Activated naive CD4-positive, alpha-beta T cell treated with anti-CD3 and anti-CD28 coated beads, Interleukin-2, amount 10 ng/mL, durations not matched to agents 7 days and 5 days (primary cell): ENCODE data around the gene GRIA1.

Source experiments
- CTCF ChIA-PET: fragments of 350-600 bp; sonication (Branson Sonifier 250); formaldehyde crosslinking; loops from one replicate; lab custom pipeline; 2021; ENCODE audit warnings: antibody characterized with exemption; lab: Charles Lee
- DNase-seq: peaks from one replicate; pipeline ENCODE4 v3.0.0-alpha.2; 2020
- H3K27ac Mint-ChIP-seq: one replicate; pipeline ENCODE4 v1.8.0; 2021; ENCODE audit warnings: mild to moderate bottlenecking, moderate library complexity, mixed read lengths
- H3K27me3 Mint-ChIP-seq: one replicate; pipeline ENCODE4 v1.8.0; 2021; ENCODE audit warnings: mild to moderate bottlenecking, mixed read lengths
- H3K36me3 Mint-ChIP-seq: one replicate; pipeline ENCODE4 v1.8.0; 2021; ENCODE audit warnings: mixed read lengths
- H3K4me1 Mint-ChIP-seq: one replicate; pipeline ENCODE4 v1.8.0; 2021; ENCODE audit warnings: mixed read lengths
- H3K4me3 Mint-ChIP-seq: one replicate; pipeline ENCODE4 v1.8.0; 2021; ENCODE audit warnings: mild to moderate bottlenecking, moderate library complexity, mixed read lengths
- H3K9me3 Mint-ChIP-seq: one replicate; pipeline ENCODE4 v1.8.0; 2021; ENCODE audit warnings: mixed read lengths

The GRIA1 gene

GRCh38 chr5:153623124-153623523 lies 132.7 kb downstream of the GRIA1 start:
- CTCF ChIA-PET: no interaction called here
- no peak for DNase-seq
- H3K27me3 Mint-ChIP-seq: no peaks in the 10 kb centered on the region
- no peak overlapping the region for H3K4me3 Mint-ChIP-seq
- no peaks in the 10 kb centered on the region for H3K4me1 Mint-ChIP-seq
- H3K36me3 Mint-ChIP-seq: no peaks in the 10 kb centered on the region
- no peak overlapping the region for H3K27ac Mint-ChIP-seq
- no peaks in the 10 kb centered on the region for H3K9me3 Mint-ChIP-seq

- H3K36me3 Mint-ChIP-seq: no peaks in the 10 kb centered on the region
- no peak overlapping the region for H3K4me3 Mint-ChIP-seq
- DNase-seq: no peak
- H3K4me1 Mint-ChIP-seq: no peaks in the 10 kb centered on the region
- no peaks in the 10 kb centered on the region for H3K27me3 Mint-ChIP-seq
- H3K27ac Mint-ChIP-seq: no peak overlapping the region
- CTCF ChIA-PET: no interaction called here
- H3K9me3 Mint-ChIP-seq: no peaks in the 10 kb centered on the region
Measured at GRCh38 chr5:153623751-153624450, 133.4 kb downstream of the GRIA1 start.

DNA sequence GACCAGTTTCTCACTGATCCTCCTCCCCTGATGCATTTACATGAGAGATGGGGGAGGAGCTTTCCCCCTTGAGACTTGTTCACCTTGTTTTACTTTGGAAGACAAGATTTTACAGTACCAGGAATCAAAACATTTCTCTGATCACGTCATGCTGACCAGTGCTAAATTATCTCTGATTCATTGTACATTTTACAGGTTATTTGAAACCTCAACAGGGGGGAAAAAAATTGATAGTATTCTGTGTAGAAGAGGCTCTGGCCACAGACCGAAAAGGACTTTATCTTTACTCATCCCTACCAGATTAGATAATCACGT lies 133.9 kb downstream of the GRIA1 start:
- DNase-seq: no peak
- Mint-ChIP-seq H3K9me3 (no peaks in the 10 kb centered on the region), H3K27me3 (no peaks in the 10 kb centered on the region), H3K27ac (no peak overlapping the region), H3K36me3 (no peaks in the 10 kb centered on the region), H3K4me1 (no peaks in the 10 kb centered on the region), H3K4me3 (no peak overlapping the region)
- CTCF ChIA-PET: no interaction called here

DNA sequence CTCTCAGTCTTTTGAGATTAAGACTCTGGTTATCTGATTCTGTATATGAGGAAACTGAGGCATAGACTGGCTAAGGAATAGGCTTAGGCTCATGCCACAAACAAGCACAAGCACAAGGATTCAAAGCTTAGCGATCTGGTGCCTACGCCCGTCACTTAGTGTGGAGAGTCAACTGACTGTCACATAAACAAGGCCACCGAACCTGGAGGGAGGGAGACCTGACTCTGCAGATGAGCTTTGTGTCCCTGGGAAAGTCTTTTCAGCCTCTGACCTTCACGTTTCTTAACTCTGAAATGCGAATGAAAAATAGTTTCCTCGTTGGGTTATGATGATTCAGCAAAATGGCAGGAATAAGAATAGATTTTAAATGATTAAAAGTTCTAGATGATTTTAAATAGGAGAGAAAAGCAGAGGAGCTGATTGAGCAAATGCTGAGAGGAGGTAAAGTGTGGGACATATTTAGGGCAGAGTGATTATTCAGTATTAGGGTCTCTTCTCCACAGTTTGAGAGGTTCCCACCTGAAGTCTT lies 135.4 kb downstream of the GRIA1 start:
- H3K4me1 Mint-ChIP-seq: no peaks in the 10 kb centered on the region
- no peak for DNase-seq
- no peaks in the 10 kb centered on the region for H3K36me3 Mint-ChIP-seq
- CTCF ChIA-PET: no interaction called here
- no peak overlapping the region for H3K4me3 Mint-ChIP-seq
- H3K27me3 Mint-ChIP-seq: no peaks in the 10 kb centered on the region
- no peak overlapping the region for H3K27ac Mint-ChIP-seq
- H3K9me3 Mint-ChIP-seq: no peaks in the 10 kb centered on the region

DNA sequence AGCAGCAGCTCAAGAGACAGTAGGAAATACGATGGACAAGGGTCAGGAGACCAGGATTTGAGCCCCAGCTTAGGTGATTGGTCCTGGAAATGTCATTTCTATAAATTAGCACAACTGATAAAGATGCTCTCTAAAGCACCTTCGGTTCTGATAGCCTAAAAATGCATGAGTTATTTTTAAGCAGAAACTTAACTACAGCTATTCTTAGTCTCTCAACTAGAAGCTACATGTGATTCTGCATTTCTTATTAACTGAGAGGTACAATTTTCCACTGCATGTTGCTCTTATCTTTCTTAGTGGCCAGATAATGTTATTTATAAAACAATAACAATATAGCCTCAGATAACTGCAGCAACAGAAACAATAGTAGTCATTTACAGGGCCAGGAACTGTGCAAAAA lies 136.4 kb downstream of the GRIA1 start:
- Mint-ChIP-seq H3K4me3 (no peak overlapping the region), H3K4me1 (no peaks in the 10 kb centered on the region), H3K36me3 (no peaks in the 10 kb centered on the region), H3K27ac (no peak overlapping the region), H3K9me3 (no peaks in the 10 kb centered on the region), H3K27me3 (no peaks in the 10 kb centered on the region)
- no peak for DNase-seq
- CTCF ChIA-PET: no interaction called here

GRCh38 chr5:153629027-153629895 lies 138.8 kb downstream of the GRIA1 start:
- no peak for DNase-seq
- Mint-ChIP-seq H3K27ac (no peak overlapping the region), H3K4me1 (no peaks in the 10 kb centered on the region), H3K27me3 (no peaks in the 10 kb centered on the region), H3K9me3 (no peaks in the 10 kb centered on the region), H3K36me3 (no peaks in the 10 kb centered on the region), H3K4me3 (no peak overlapping the region)
- CTCF ChIA-PET: no interaction called here

DNA sequence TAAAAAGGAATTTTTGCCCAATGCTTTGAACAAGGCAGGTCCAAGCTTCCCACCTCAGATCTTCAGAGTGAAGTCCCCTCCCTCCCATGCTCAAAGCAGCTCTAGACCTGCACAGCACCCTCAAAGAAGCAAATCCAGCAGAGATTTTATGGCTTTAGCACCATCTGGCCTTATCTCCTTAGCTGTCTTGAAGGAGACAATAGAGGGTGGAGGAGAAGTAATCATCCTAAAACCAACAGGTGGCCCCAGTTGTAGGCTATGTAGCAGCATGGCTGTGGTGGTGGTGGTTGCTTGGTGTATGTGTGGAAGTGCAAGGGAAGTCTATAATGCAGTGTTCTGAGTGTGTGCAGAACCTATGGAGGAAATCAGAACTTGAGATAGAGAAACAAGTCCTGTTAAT lies 140.1 kb downstream of the GRIA1 start:
- no peak for DNase-seq
- no peaks in the 10 kb centered on the region for H3K9me3 Mint-ChIP-seq

GRCh38 chr5:153632748-153633290 lies 142.3 kb downstream of the GRIA1 start:
- CTCF ChIA-PET: no interaction called here
- H3K4me3 Mint-ChIP-seq: no peak overlapping the region
- no peaks in the 10 kb centered on the region for H3K27me3 Mint-ChIP-seq
- no peak for DNase-seq
- H3K27ac Mint-ChIP-seq: no peak overlapping the region
- H3K36me3 Mint-ChIP-seq: no peaks in the 10 kb centered on the region
- H3K4me1 Mint-ChIP-seq: no peaks in the 10 kb centered on the region
- H3K9me3 Mint-ChIP-seq: no peaks in the 10 kb centered on the region

More for the DNA sequence above, 140.1 kb downstream of the GRIA1 start:
- CTCF ChIA-PET: no interaction called here
- Mint-ChIP-seq H3K36me3 (no peaks in the 10 kb centered on the region), H3K4me1 (no peaks in the 10 kb centered on the region), H3K27ac (no peak overlapping the region), H3K27me3 (no peaks in the 10 kb centered on the region), H3K4me3 (no peak overlapping the region)

DNA sequence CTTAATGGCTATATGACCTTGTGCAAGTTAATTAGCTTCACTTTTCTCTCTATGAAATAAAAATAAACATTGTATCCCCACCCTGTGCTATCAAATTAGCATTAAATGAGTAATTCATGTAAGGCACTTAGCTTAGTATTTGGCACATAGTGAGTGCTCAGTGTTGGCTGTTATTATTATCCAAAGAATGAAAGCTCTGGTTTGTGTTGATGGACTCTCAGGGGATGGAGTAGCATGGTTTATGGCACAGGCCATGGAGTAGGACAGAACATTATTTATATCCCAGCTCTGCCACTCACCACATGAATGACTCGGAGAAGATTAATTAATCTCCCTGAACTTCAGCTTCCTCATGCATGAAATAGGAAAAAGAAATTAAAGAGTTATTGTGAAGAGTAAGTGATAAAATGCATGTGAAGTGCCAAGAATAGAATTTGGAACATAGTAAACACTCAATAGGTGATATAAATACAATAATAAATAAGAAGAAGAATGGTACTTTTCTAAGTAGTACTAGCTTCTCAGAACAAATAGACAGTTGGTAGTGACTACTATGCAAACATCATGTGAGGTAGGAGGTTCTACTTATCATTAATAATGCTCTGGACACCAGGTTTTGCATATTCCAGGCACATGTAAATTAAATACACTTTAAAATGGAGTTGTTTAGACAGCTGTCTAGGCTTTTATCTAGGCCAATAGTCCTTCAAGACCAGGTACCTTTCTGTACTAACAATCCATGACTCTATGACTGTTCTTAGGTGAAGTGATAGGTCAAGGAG lies 146.4 kb downstream of the GRIA1 start:
- Mint-ChIP-seq H3K27ac (no peak overlapping the region), H3K4me3 (no peak overlapping the region), H3K4me1 (no peaks in the 10 kb centered on the region), H3K27me3 (no peaks in the 10 kb centered on the region), H3K9me3 (no peaks in the 10 kb centered on the region), H3K36me3 (no peaks in the 10 kb centered on the region)
- DNase-seq: no peak
- CTCF ChIA-PET: no interaction called here

- no peak overlapping the region for H3K4me3 Mint-ChIP-seq
- DNase-seq: no peak
- CTCF ChIA-PET: no interaction called here
- H3K27me3 Mint-ChIP-seq: no peaks in the 10 kb centered on the region
- H3K9me3 Mint-ChIP-seq: no peaks in the 10 kb centered on the region
- H3K27ac Mint-ChIP-seq: no peak overlapping the region
- no peaks in the 10 kb centered on the region for H3K36me3 Mint-ChIP-seq
- no peaks in the 10 kb centered on the region for H3K4me1 Mint-ChIP-seq
Measured at GRCh38 chr5:153640293-153640692, 149.8 kb downstream of the GRIA1 start.

GRCh38 chr5:153641183-153641688 lies 150.8 kb downstream of the GRIA1 start:
- Mint-ChIP-seq H3K27me3 (no peaks in the 10 kb centered on the region), H3K36me3 (no peaks in the 10 kb centered on the region), H3K27ac (no peak overlapping the region), H3K9me3 (no peaks in the 10 kb centered on the region), H3K4me3 (no peak overlapping the region), H3K4me1 (no peaks in the 10 kb centered on the region)
- no peak for DNase-seq
- CTCF ChIA-PET: no interaction called here

DNA sequence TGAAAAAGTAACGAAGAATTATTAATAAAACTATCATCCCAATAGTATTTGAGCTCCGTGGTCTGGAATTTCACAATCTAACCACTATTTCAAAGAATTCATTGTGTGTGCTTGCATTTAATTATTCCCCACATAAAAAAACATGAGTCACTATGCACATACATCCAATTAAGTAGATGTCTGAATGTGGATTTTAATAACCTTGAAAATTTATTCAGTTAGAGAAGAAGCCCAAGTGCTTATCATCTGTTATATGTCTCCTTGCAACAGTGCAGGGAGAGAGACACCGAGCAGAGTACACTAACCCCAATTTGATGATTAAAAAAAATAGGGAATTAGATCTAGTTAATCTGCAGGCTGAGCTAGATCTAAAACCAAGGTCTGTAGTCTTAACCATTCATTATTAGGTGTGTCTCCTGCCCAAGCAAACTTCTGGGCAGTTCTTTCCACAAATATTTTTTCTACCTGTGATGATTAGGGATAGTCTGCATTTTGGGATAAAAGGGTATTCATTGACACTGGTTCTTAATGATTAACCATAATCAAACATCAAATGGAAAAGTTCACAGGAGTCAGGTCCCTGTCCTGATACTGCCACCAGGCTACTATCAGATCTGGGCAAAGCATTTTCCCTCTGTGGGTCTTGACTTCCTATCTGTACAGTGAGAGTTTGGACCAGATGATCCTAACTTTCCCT lies 164.2 kb downstream of the GRIA1 start:
- Mint-ChIP-seq H3K27ac (no peak overlapping the region), H3K9me3 (peaks cover 2% of the 10 kb centered on the region), H3K4me1 (no peaks in the 10 kb centered on the region), H3K4me3 (no peak overlapping the region), H3K36me3 (no peaks in the 10 kb centered on the region), H3K27me3 (no peaks in the 10 kb centered on the region)
- CTCF ChIA-PET: no interaction called here
- no peak for DNase-seq

DNA sequence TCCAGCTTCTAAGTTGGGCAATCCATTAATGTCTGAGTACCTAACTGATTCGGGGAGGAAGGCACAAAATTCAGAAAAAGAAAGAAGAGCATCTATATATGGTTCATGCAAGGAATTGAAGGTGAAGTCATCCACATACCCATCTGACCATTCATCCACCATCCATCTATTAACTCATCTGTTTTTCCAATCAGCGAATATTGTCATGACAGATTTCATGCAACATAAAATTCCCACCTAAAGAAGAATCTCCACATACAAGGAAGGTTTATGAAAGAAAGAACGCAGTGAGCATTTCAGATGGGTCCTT lies 164.7 kb downstream of the GRIA1 start:
- Mint-ChIP-seq H3K36me3 (no peaks in the 10 kb centered on the region), H3K9me3 (no peaks in the 10 kb centered on the region), H3K4me3 (no peak overlapping the region), H3K4me1 (no peaks in the 10 kb centered on the region), H3K27me3 (no peaks in the 10 kb centered on the region), H3K27ac (no peak overlapping the region)
- no peak for DNase-seq
- CTCF ChIA-PET: no interaction called here

DNA sequence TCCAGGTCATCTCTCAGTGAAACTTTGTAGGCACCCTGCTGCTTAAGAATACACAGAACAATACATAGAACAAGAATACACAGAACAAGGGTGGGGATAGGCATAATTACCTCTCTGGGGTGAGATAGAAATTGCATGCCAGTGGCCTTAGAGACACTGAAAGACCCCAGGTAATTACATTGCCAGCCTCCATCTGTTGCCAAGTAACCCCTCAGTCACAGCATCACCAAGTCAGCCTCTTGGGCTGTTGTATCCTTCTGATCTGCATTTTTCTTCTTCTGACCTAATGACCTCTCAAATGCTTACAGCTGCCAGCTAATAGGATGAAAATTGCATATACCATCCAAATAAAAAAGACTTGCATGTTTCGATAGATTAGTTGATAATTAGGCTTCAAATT lies 167.7 kb downstream of the GRIA1 start:
- Mint-ChIP-seq H3K9me3 (no peaks in the 10 kb centered on the region), H3K4me3 (no peak overlapping the region), H3K27me3 (no peaks in the 10 kb centered on the region), H3K27ac (no peak overlapping the region), H3K4me1 (no peaks in the 10 kb centered on the region), H3K36me3 (no peaks in the 10 kb centered on the region)
- no peak for DNase-seq
- CTCF ChIA-PET: interaction anchor here (0.7 kb wide), 1 partner anchor 20 kb away, joined by 5 read pairs; no protein-coding TSS in a partner anchor
